Jurkat, Clone E6-1 (cell line): Measurements from ENCODE around the gene CTDSPL.

Source experiments
- DNase-seq: peaks from one replicate; pipeline ENCODE4 v3.0.0-alpha.2; 2011; ENCODE audit warnings: low read depth, low spot score
- H3K4me3 ChIP-seq: 2 replicates; pipeline ENCODE4 v1.5.1; 2011; ENCODE audit warnings: mild to moderate bottlenecking, low read length, control low read depth, moderate library complexity

Gene CTDSPL

GRCh38 chr3:37935290-37935668 lies 73.6 kb downstream of the CTDSPL start:
- H3K4me3 ChIP-seq: no peak overlapping the region
- DNase-seq: no peak

- H3K4me3 ChIP-seq: no peak overlapping the region
- DNase-seq: no peak
Observed at GRCh38 chr3:37935756-37936666, 74.3 kb downstream of the CTDSPL start.

- H3K4me3 ChIP-seq: no peak overlapping the region
- DNase-seq: no peak
Observed at GRCh38 chr3:37937156-37937555, 75.5 kb downstream of the CTDSPL start.

GRCh38 chr3:37938011-37938410 lies 76.3 kb downstream of the CTDSPL start:
- no peak for DNase-seq
- H3K4me3 ChIP-seq: no peak overlapping the region

GRCh38 chr3:37940242-37940908 lies 78.7 kb downstream of the CTDSPL start:
- DNase-seq: no peak
- H3K4me3 ChIP-seq: no peak overlapping the region

GRCh38 chr3:37941608-37942508 lies 80.2 kb downstream of the CTDSPL start:
- no peak for DNase-seq
- no peak overlapping the region for H3K4me3 ChIP-seq

- DNase-seq: no peak
- H3K4me3 ChIP-seq: no peak overlapping the region
Observed at GRCh38 chr3:37942646-37943045, 81.0 kb downstream of the CTDSPL start.

GRCh38 chr3:37943126-37943525 lies 81.4 kb downstream of the CTDSPL start:
- no peak overlapping the region for H3K4me3 ChIP-seq
- no peak for DNase-seq

- no peak for DNase-seq
- H3K4me3 ChIP-seq: no peak overlapping the region
Observed at GRCh38 chr3:37943631-37944314, 82.1 kb downstream of the CTDSPL start.

GRCh38 chr3:37944391-37944842 lies 82.7 kb downstream of the CTDSPL start:
- DNase-seq: no peak
- no peak overlapping the region for H3K4me3 ChIP-seq

GRCh38 chr3:37945156-37945806 lies 83.6 kb downstream of the CTDSPL start:
- no peak overlapping the region for H3K4me3 ChIP-seq
- DNase-seq: no peak

GRCh38 chr3:37945807-37946530 lies 84.3 kb downstream of the CTDSPL start:
- no peak for DNase-seq

GRCh38 chr3:37946531-37946889 lies 84.8 kb downstream of the CTDSPL start:
- no peak for DNase-seq

More at GRCh38 chr3:37945807-37946530, 84.3 kb downstream of the CTDSPL start:
- no peak overlapping the region for H3K4me3 ChIP-seq

GRCh38 chr3:37949866-37950265 lies 88.2 kb downstream of the CTDSPL start:
- no peak for DNase-seq
- H3K4me3 ChIP-seq: no peak overlapping the region

More at GRCh38 chr3:37946531-37946889, 84.8 kb downstream of the CTDSPL start:
- no peak overlapping the region for H3K4me3 ChIP-seq

GRCh38 chr3:37952564-37952963 lies 90.9 kb downstream of the CTDSPL start:
- no peak overlapping the region for H3K4me3 ChIP-seq
- DNase-seq: no peak

- no peak overlapping the region for H3K4me3 ChIP-seq
- DNase-seq: no peak
Observed at GRCh38 chr3:37953226-37953625, 91.5 kb downstream of the CTDSPL start.

- no peak overlapping the region for H3K4me3 ChIP-seq
- DNase-seq: no peak
Observed at GRCh38 chr3:37953707-37954394, 92.2 kb downstream of the CTDSPL start.
